HG03521 (cell line): ENCODE measurements around the gene PLAC9.

Experiments used
- ATAC-seq: cut with Tn5 transposase; IDR thresholded peaks from one replicate; pipeline ENCODE4 v1.9.1; 2021; ENCODE audit warnings: mild to moderate bottlenecking, moderate library complexity; ENCODE audit not compliant: unreplicated experiment

PLAC9 gene

DNA sequence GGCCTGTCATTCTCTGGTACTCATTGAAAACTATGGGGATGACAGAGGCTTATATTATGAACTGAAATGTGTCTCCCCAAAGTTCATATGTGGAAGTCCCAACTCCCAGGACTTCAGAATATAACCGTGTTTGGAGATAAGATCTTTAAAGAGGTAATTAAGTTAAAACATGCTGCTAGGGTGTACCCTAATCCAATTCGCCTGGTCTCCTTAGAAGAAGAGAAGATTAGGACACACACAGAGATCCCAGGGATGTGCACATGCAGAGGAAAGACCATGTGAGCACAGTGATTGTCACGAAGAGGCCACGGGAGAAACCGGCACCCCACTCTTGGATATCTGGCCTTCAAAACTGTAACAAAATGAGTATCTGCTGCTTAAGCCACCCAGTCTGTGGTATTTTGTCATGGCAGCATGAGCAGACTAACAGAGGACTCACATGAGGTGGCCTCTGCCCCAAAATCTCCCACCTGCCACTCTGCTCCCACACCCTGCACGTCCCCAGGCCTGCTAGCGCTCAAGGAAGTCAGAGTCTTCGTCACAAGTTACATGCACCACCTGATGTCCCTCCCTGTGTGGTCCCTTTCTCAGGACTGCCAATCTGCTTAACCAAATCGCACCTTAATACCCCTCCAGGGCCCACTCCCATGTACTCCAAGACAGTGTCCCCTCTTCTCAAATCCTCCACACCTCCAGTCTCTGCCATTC lies 26.8 kb downstream of the PLAC9 start:
- no peak for ATAC-seq

DNA sequence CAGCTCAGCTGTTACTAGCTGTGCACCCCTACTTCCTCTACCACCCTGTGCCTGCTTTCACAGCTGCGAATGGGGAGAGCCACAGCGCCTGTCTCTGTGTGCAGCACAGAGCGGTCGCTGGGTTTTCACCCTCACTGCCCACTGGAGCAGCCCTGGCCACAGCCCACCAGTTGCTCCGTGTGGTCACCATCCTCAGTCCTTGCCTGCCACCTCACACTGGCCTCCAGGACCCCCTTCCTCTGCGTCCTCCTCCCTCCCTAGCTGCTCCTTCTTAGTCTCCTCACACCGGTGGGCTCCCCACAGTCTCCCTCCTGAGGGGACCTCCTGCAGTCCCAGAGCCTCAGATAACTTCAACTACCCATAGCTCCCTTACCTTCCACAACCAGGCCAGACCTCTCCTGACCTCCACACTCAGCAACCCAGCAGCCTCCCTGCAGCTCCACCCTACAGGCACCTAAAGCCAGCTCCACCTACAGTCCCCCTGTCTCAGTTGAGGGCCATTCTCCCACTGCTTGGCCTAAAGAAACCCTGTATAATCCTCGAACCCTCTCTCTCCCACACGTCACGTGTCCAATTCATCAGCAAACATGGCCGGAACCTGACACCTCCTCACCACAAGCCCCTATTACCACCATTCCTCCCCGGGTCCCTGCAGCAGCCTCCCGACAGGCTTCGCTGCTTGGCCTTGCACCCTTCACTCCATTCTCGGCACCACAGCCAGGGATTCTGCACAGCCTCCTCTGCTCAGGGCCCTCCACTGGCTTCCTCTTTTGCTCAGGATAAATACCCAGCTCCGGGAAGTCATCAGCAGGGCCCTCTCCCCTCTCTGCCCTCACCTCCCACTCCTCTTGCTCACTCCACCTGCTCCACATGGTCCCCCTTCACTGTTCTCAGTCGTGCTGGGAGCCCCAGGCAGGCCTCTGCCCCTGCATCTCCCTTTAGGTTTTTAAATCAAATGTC lies 28.1 kb downstream of the PLAC9 start:
- no peak for ATAC-seq

DNA sequence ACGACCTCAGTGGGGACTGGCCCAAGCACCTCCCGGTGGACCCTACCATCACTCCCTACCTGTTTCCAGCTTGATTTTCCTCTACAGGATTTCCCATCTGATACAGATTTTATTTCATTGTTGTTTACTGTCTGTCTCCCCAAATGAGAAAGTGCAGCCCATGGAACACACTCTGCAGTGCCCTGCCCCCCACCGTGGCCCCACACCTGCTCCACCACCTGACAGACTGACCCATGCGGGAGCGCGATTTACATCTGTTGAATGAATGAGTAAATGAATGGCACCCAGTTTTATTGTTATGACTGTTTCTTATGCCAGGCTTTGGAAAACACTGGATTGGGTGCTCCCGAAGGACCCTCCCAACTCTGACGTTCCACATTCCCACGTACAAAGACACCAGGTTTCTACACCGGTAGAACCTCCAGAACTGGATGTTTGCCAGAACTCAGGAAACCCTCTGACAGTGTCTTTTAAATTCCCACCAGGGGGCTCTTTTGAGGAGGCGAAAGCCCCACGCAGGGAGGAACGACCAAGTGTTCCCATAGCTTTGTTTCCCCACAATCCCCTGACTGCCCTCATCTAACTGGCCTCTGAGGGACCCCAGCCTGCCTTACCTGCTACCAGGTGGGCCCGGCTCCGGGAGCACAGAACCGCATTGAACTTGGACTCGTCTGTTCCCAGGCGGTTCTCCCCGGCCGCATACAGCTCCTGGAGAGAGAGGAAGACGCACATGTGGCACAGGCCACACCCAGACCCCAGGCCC lies 29.0 kb downstream of the PLAC9 start:
- ATAC-seq = no peak

DNA sequence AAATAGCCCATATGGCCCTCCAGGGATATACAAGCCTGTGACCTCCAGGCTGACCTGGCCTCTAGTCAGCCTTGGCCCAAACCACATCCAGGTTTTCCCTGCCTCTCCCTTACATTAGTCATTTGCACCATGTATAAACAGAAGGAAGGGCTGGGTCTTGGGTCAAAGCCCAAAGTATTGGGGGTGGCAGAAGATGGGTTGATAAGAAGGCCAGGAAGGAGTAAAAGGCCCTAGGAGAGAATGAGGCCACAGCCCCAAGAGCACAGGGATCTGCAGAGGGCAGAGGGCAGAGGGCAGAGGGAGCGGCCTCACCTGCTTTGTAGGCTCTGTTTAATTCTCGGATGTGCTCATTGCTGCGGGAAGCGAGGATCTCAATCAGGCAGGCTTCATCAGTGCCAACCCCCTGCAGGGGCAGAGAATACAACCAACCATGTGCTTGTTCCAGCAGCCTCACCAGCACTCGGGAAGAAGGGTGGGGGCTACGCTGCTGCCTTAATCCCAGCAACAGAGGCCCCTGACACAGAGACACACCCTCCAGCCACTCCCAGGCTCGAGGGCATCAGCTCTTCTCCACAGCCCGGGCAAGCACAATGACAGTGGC lies 31.3 kb downstream of the PLAC9 start:
- ATAC-seq = no peak

DNA sequence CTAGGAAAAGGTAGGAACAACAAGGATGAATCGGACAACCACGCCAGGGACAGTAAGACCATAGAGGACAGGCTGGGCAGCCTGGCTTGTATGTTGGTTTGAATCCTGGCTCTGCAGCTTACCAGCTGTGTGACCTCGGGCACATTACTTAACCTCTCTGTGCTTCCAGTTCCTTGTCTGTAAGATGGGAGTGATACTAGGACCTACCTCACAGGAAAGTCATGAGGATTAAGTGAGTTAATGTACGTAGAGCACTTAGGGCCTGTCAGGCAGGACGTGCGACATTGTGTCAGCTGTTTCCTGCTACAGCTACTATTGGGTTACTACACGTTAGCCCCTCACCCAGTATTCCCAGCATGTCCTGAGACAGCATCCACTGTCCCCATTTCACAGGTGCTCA lies 32.1 kb downstream of the PLAC9 start:
- no peak for ATAC-seq

DNA sequence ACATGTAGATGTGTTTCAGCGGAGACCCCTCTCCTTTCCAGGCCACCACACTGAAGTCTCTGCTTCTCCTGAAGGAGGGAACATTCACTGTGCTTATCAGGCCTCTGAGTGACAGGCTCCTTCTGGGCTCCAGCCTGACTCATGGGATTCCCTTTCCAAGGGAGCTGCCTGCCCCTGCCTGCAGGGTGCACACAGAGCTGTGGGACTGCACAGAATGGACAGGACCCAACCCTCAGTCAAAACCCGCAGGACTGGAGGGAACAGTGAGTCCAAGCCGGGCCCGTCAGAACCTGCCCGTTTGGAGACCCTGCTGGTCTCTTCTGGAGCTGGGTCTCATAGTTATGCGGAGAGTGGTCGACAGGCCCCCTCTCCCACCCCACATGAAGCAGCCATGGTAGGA lies 32.6 kb downstream of the PLAC9 start:
- no peak for ATAC-seq

DNA sequence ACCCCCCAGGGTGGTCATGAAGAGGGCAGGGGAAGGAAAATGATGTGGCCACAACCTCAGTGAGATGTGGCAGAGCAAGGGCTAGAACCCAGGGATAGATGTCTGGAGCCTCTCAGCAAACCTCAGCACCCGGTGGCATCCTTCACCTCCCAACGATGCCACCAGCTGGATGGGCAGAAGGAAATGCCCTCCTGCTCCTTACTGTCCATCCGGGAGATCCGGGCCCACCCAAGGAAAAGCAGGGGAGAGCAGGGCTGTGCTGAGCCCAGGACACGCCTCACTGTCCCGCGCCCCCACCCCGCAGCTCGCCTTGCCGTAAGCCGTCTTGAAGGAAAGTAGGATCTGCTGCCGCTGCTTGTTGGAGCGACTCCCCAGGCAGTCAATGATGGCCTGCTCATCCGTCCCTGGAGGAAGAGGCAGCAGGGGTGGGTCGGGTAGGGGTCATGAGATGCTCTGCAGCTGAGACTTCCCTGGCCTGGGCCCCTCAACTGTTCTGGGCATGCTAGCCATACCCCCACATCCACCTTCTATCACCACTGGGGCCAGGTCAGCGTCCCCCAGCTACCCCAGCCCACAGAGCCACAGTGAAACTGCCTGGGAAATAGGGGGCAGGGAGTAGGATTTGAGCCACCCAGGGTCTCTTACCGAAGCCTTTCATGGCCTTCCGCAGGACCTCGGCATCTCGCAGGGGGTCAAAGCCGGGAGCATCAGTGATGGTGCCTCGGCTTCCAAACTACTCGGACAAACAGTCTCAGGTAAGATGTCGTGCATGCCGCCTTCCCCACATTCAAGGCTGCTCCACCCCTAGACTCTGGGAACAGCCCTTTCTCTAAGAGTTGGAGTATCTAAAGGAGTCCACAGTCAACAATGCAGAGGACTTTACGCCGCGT lies 34.3 kb downstream of the PLAC9 start:
- ATAC-seq = no peak

DNA sequence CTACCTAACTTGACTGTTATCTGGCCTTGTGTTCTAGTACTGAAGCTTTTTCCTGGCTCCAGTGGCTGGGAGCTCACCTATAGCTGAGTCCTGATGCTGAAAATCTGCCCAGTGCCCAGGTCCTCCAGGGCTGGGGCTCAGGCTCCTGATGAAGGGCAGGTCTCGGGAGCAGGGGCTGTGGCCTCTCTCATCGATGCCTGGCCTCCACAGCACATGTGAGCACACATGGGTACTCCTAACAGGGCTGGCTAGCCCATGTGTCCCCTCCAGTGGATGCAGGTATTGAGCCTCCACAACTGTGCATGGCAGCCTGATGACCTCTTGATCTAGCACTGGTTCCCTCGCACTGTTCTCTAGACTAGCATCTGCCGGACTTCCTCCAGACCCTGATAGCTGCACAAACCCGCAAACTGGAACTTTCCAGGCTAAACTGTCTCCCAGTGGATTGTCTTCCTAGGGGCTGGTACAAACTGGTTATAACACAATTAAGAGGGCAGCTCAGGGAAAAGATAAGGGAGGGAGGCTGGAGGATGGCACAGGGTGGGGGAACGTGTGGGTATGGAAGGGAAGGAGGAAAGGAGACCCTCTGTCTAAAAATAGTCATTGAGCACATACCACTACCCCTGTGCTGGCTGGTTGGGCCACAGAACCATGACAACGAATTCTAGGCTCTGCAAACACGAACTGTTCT lies 35.1 kb downstream of the PLAC9 start:
- no peak for ATAC-seq

DNA sequence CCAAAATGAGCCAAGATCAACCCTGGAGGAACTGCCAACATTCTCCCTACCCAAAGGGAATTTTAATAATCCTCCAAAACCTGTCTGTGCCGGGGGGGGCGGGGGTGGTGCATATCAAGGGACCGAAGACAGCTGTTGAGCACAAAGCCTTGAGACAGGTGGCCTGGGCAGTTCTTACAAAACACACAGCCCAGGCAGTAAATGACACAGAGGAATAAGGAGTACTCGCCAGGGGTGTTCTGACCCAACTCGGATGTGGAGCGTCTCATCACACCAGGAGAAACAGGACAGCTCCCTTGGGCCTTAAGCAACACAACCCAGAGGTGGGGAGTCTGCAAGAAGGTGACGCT lies 35.6 kb downstream of the PLAC9 start:
- no peak for ATAC-seq

DNA sequence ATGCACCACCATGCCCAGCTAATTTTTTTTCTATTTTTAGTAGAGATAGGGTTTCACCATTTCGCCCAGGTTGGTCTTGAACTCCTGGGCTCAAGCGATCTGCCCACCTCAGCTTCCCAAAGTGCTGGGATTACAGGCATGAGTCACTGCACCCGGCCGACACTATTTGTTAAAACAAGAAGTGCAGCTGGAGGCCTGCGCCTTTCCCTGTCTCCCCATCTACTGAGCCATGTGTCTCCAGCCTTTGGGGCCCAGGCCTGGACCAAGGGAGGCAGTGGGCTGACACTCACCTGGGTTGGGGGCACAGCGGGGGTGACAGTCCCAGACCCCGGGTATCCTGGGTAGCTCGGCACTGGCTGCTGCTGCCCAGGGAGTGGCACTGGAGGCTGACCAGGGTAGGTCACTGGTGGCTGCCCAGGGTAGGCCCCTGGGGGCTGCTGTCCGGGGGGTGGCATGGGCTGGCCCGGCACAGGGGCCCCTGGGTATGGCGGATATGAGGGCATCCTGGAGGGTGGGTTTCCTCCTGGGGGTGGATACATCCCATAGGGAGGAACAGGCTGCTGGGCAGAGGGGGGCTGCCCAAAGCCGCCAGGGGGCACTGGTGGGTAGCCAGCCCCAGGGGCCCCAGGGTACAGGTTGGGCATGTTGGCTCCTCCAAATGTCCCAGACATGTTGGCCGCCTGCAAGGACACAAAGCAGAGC lies 36.3 kb downstream of the PLAC9 start:
- no peak for ATAC-seq

DNA sequence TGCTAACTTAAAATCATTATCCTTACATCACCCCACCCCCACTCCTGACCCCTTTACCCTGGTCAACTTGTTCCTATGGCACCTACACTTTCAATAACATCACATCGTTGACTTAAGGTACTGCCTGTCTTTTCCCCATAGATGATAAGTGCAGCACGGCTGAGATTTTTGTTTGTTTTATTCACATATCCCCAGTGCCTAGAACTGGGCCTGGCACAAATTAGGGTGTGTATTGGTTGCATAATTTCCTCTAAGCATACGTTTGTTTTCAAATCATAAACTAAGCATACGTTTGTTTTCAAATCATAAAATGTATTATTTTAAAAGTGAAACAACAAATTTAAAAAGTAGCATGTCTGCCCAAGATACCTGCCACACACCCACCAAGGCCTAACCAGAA lies 37.5 kb downstream of the PLAC9 start:
- no peak for ATAC-seq

DNA sequence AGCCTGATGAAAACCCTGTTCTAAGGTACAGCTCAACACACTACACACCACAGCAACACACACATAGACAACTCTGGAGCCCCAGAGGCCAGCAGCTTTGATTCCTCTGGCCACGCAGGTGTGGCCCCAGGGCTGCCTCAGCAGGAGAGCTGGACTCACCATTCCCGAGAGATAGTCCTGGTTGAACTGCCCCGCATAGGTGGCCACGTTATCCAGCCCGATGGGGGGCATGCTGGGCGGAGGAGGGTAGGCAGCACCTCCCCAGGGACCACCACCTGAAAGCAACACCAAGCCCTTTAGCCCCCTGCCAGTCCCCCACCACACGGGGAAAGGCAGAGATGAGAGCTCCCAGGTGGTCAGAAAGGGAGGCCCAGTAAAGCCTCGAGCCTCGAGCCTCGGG lies 38.1 kb downstream of the PLAC9 start:
- no peak for ATAC-seq

DNA sequence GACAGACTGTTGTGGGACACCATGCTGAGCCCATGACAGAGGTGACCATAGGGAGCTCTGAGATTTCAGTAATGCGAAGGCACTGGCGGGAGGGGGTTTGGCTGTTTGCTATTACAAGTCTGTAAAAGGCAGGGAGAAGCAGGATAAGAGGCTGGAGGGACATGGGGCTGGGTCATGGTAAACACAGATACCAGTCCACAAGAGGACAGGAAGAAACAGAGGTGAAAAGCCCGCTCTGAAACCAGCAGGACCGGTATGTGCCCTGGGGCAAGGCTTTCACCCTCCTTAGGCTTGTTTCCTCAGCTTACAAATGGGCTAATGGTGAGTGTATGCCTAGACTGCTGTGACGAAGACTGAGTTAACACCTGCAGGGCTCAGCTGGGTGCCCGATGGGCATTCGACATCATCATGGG lies 38.7 kb downstream of the PLAC9 start:
- no peak for ATAC-seq

DNA sequence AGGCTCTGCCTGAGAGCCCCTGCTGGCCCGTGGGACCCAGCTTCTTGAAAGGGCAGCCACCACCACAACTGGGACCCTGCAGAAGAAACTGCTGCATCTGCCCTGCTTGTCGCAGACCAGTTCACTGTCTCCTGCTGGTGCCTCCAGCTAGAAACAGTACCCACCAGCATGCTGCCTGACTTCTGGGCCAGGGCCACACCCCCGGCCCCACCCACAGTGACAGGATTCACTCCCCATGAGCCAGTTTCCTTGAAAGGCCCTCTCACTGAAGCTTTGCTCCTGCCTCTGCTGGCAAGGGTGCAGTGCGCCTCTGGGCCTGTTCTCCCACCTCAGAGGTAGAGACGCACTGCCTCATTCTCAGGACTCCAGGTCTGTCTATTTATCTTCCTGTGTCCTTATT lies 40.4 kb downstream of the PLAC9 start:
- ATAC-seq = no peak

DNA sequence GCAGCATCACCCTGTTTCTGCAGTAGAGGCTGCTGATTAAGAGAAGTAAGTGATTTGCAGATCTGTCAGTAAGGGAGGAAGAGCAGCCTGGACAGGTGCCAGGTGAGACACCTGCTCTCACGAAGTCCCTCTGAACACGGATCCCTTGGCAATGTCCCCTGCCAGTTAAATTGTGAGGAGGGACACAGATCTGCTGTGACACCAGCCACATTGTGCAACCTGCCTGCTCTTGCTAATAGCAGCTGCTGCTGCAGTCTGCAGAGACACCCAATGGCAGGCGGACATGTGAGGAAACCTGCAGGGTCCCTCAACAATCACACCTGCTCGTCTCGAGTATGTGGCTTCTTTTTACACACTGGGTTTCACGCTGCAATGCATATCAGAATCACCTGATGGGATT lies 40.9 kb downstream of the PLAC9 start:
- no peak for ATAC-seq

DNA sequence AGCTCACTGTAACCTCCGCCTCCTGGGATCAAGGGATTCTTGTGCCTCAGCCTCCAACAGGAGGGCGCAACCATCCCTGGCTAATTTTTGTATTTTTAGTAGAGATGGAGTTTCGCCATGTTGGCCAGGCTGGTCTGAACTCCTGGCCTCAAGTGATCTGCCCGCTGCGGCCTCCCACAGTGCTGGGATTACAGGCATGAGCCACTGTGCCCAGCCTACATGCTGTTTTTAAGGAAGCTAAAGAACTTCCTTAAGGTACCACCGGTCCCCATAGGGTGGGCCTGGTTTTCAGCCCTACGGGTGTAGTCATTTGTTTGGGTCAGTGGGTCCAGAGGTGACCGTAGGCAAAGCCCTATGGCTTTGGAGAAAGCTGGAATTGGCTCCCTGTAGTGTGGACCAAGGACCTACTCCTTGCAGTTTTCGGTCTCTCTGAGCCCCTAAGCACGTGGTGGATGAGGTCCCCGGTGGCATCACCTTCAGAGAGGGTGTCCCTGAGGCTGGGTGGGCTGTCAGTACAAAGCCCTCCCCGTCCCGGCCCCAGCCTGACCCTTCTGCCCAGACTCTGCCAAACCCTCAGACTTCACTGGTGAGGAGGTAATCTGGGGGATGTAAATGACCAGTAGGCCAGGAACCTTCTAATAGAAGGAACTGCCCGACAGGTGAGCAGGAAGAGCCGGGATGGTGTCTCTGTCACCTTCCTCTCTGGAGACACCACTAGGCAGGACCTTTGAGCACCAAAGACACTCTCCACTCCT lies 42.3 kb downstream of the PLAC9 start:
- no peak for ATAC-seq

DNA sequence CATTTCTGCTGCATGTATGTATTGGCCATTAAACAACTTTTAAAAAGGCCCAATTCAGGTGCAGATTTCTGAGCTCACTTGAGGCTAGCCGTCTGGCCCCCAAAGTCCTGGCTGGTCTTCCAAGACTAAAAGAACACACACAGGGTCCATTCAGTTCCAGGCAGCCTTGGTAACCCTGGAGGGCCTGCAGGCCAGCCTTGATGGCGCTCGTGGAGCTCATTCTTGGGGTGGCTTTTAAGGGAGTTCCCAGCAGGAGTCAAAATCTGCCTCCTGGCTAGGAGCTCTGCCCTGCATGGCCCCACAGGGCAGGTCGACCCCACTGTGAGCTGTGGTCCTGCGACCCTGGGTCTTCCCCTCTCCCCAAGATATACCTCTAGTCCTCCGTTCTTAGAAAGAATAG lies 44.0 kb downstream of the PLAC9 start:
- ATAC-seq = no peak
